Measurements from ENCODE around the gene CSRP2. TPM values are rescaled to one million over a fixed set of nuclear protein-coding genes. Genes with fewer than 3 reads are reported as not detected.

The CSRP2 gene
- total RNA-seq, 6 donors from 2014 or later, result 9.9 to 26.3 (median 22.2) TPM

DNA sequence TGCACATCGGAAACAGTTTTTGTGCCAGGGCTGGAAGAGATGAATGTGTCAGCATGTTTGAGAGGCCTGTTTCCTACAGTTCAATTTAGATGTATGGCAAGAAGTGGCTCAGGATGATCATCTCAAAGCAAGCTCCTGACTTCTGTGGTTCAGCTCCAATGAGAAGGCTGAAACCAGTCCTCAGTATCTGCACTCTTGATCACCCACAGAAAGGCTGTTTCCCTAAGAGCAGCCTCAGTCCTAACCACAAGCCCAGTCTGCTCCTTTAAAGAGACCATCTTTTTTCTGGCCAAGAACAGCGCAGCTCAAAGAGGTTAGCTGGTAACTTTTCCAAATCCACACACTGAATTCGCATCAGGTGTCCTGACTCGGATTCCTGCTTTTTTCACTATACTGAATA is 19.2 kb downstream of the CSRP2 start:
- Histone ChIP-seq H3K4me3 (no peak overlapping the region), H3K27me3 (no peaks in the 10 kb centered on the region), H3K4me1 (no peaks in the 10 kb centered on the region), H3K27ac (no peak overlapping the region), H3K36me3 (peaks cover 0 to 21% (median 4%) of the 10 kb centered on the region in 4 donors), H3K9me3 (peaks cover 0 to 4% (median 0%) of the 10 kb centered on the region in 4 donors)
- WGBS, 2 donors, result 59 to 70% methylated on average over 4 of the region's 4 CpGs
- TF ChIP-seq, protein P1, sequence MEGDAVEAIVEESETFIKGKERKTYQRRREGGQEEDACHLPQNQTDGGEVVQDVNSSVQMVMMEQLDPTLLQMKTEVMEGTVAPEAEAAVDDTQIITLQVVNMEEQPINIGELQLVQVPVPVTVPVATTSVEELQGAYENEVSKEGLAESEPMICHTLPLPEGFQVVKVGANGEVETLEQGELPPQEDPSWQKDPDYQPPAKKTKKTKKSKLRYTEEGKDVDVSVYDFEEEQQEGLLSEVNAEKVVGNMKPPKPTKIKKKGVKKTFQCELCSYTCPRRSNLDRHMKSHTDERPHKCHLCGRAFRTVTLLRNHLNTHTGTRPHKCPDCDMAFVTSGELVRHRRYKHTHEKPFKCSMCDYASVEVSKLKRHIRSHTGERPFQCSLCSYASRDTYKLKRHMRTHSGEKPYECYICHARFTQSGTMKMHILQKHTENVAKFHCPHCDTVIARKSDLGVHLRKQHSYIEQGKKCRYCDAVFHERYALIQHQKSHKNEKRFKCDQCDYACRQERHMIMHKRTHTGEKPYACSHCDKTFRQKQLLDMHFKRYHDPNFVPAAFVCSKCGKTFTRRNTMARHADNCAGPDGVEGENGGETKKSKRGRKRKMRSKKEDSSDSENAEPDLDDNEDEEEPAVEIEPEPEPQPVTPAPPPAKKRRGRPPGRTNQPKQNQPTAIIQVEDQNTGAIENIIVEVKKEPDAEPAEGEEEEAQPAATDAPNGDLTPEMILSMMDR (IDR thresholded peaks at IDR 0.05), result no peak
- TF ChIP-seq POLR2AphosphoS5 (IDR thresholded peaks at IDR 0.05) (no peak), EP300 (IDR thresholded peaks at IDR 0.05) (no peak), POLR2A (IDR thresholded peaks at IDR 0.05) (no peak)
- no peak for ATAC-seq (ENCODE audit: low FRiP score in 2 of 2)
- DNase-seq, result no peak

DNA sequence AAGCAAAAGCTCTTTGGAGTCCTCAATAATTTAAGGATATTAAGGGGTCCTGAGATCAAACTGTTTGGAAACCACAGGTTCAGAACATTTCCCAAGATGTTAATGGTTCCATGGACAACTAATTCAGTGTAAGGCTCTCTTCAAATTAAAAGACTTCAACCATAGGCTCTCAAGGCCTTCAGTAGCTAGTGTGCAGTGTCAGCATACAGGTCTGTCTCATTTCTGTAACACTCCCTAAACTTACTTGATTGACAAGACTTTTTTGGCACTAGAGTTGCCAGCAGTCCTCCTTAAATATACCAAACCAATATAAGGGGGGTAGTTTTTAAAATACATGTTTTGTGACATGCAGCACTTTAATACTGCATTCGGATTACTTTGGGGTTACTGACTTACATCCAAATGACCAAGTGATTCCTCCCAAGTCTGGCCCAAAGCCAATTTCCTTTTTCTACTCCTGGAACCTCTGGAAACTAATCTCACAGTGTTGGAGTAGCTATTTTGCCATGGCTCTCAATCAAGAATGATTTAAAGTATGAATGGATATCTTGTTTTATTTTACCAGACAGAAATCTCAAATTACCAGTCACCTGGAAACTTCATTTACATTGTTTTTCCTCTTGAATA is 22.7 kb downstream of the CSRP2 start:
- H3K27me3 ChIP-seq, result no peaks in the 10 kb centered on the region
- H3K4me1 ChIP-seq, result no peaks in the 10 kb centered on the region
- 87 to 100% methylated on average over 1 of the region's 1 CpG for WGBS, 2 donors
- H3K36me3 ChIP-seq, result peaks cover under 1 to 23% (median 6%) of the 10 kb centered on the region in 4 donors
- DNase-seq, result no peak
- TF ChIP-seq, protein P1 (IDR thresholded peaks at IDR 0.05), result no peak
- TF ChIP-seq EP300 (IDR thresholded peaks at IDR 0.05), result no peak
- no peak overlapping the region for H3K27ac ChIP-seq
- H3K4me3 ChIP-seq, result no peak overlapping the region
- peaks cover 0 to 4% (median 0%) of the 10 kb centered on the region in 4 donors for H3K9me3 ChIP-seq
- ATAC-seq (ENCODE audit: low FRiP score in 2 of 2), result no peak

- TF ChIP-seq EP300 (IDR thresholded peaks at IDR 0.05) (no peak), POLR2A (IDR thresholded peaks at IDR 0.05) (no peak), POLR2AphosphoS5 (IDR thresholded peaks at IDR 0.05) (no peak)
- TF ChIP-seq, protein P1 (IDR thresholded peaks at IDR 0.05), result no peak
- Histone ChIP-seq H3K9me3 (peaks cover 0 to 4% (median 0%) of the 10 kb centered on the region in 4 donors), H3K4me3 (no peak overlapping the region), H3K27ac (no peak overlapping the region), H3K36me3 (peaks cover 6 to 32% (median 10%) of the 10 kb centered on the region in 4 donors), H3K27me3 (no peaks in the 10 kb centered on the region), H3K4me1 (no peaks in the 10 kb centered on the region)
- 93 to 95% methylated on average over 4 of the region's 4 CpGs for WGBS, 2 donors
- no peak for ATAC-seq (ENCODE audit: low FRiP score in 2 of 2)
- DNase-seq, result no peak
Measured at GRCh38 chr12:76855271-76855670, 23.5 kb downstream of the CSRP2 start.

GRCh38 chr12:76852106-76852505 is 26.7 kb downstream of the CSRP2 start:
- TF ChIP-seq, protein P1 (IDR thresholded peaks at IDR 0.05), result no peak
- 90 to 95% methylated on average over 1 of the region's 1 CpG for WGBS, 2 donors
- Histone ChIP-seq H3K9me3 (peaks cover 0 to 4% (median 0%) of the 10 kb centered on the region in 4 donors), H3K27me3 (no peaks in the 10 kb centered on the region), H3K27ac (no peak overlapping the region), H3K4me1 (no peaks in the 10 kb centered on the region), H3K4me3 (no peak overlapping the region), H3K36me3 (peaks cover 12 to 50% (median 23%) of the 10 kb centered on the region in 4 donors)
- DNase-seq (no peak), ATAC-seq (ENCODE audit: low FRiP score in 2 of 2) (no peak)

GRCh38 chr12:76848132-76848531 is 30.7 kb downstream of the CSRP2 start:
- DNase-seq (no peak), ATAC-seq (ENCODE audit: low FRiP score in 2 of 2) (no peak)
- Histone ChIP-seq H3K9me3 (no peaks in the 10 kb centered on the region), H3K4me1 (no peaks in the 10 kb centered on the region), H3K36me3 (peaks cover 12 to 49% (median 23%) of the 10 kb centered on the region in 4 donors), H3K27me3 (no peaks in the 10 kb centered on the region), H3K4me3 (no peak overlapping the region), H3K27ac (no peak overlapping the region)
- 91 to 94% methylated on average over 2 of the region's 2 CpGs for WGBS, 2 donors
- no peak for TF ChIP-seq POLR2AphosphoS5 (IDR thresholded peaks at IDR 0.05)
- TF ChIP-seq, protein P1 (IDR thresholded peaks at IDR 0.05), result no peak
- TF ChIP-seq POLR2A (IDR thresholded peaks at IDR 0.05), result no peak
- no peak for TF ChIP-seq EP300 (IDR thresholded peaks at IDR 0.05)

Data from upper lobe of left lung (tissue), 6 donors.